Fibroblast of pulmonary artery (primary cell): ENCODE measurements around the gene LCN2.

Source experiments
- DNase-seq: peaks from one replicate; pipeline ENCODE4 v3.0.0-alpha.2; 2010; ENCODE audit warnings: low read depth
- H3K4me3 ChIP-seq: replicated peaks from 2 replicates; pipeline ENCODE4 v1.5.1; 2011; ENCODE audit warnings: low read depth, mild to moderate bottlenecking, control low read depth, low read length, moderate library complexity
- CTCF ChIP-seq: IDR thresholded peaks from 2 replicates; pipeline ENCODE4 v1.5.1; 2011; ENCODE audit warnings: mild to moderate bottlenecking, control low read depth, low read length, inconsistent platforms; ENCODE audit errors: missing control alignments

The LCN2 gene

GRCh38 chr9:128161215-128161902, 12.1 kb downstream of the LCN2 start:
- TF ChIP-seq CTCF, result no peak
- no peak for DNase-seq
- peak overlapping the region; percentile 85 for H3K4me3 ChIP-seq

GRCh38 chr9:128162215-128163026, 13.2 kb downstream of the LCN2 start:
- peak; percentile 34 for DNase-seq
- TF ChIP-seq CTCF, result no peak

DNA sequence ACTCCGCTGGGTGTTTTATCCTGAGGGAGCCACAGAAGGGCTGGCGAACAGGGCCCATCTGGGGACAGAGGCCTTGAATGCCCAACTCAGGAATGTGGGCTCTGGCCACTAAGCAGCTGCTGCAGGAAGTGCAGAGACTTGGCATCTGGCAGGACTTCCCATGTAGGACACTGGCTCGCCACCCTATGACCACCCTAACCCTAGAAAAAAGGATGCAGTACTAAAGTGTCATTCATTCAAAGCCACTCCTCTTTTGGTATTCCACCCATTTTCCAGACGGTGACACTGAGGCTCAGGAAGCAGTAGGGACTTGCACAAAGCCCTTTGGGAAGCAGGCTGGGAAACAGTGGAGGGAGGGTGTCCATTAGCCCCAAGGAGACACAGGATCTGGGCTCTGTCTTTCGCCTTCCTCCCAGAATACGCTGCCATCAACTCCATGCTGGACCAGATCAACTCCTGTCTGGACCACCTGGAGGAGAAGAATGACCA, 13.8 kb downstream of the LCN2 start:
- no peak for DNase-seq
- no peak for TF ChIP-seq CTCF
- no peak overlapping the region for H3K4me3 ChIP-seq

More at GRCh38 chr9:128162215-128163026, 13.2 kb downstream of the LCN2 start:
- H3K4me3 ChIP-seq, result no peak overlapping the region

- TF ChIP-seq CTCF, result no peak
- no peak overlapping the region for H3K4me3 ChIP-seq
- no peak for DNase-seq
Observed at GRCh38 chr9:128163523-128164306, 14.5 kb downstream of the LCN2 start.

- TF ChIP-seq CTCF, result no peak
- H3K4me3 ChIP-seq, result no peak overlapping the region
- DNase-seq, result no peak
Observed at GRCh38 chr9:128164307-128164885, 15.1 kb downstream of the LCN2 start.

DNA sequence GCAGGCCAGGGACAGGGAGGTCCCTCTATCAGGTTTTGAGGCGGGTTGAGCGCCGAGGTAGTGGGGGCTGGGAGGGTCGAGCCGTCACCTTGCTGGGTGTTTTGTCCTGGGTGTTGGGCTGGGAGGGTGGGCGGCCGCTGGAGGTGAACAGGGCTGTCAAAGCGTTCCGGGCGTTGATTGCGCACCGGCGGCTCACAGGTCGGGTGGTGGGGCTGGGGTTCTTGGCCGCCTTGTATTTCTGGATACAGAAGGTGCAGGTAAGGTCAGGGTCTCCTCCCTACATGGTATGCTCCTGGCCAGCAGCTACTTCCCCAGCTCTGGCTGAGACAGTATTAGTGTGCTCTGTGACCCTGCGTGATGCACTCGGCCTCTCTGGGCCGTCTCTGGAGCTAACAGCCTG, 16.9 kb downstream of the LCN2 start:
- TF ChIP-seq CTCF, result no peak
- no peak for DNase-seq

More for the DNA sequence above, 16.9 kb downstream of the LCN2 start:
- H3K4me3 ChIP-seq, result no peak overlapping the region
